GM06990 (cell line): ENCODE measurements around the gene ITIH4.

ENCODE experiments used
- DNase-seq: peaks from one replicate; pipeline ENCODE4 v3.0.0-alpha.2; 2011; ENCODE audit not compliant: insufficient read length; ENCODE audit errors: extremely low read depth
- H3K27me3 ChIP-seq: replicated peaks from 2 replicates; pipeline ENCODE4 v1.6.0; 2011; ENCODE audit warnings: low read length; ENCODE audit not compliant: control insufficient read depth, insufficient read depth
- H3K36me3 ChIP-seq: 2 replicates; pipeline ENCODE4 v1.5.1; 2011; ENCODE audit warnings: low read length; ENCODE audit not compliant: control insufficient read depth, insufficient read depth
- H3K4me3 ChIP-seq: replicated peaks from 2 replicates; pipeline ENCODE4 v1.5.1; 2011; ENCODE audit warnings: low read depth, mild to moderate bottlenecking, control low read depth, low read length
- TF ChIP-seq, protein P1 (sequence below): IDR thresholded peaks from 2 replicates; pipeline ENCODE4 v1.5.1; 2011; ENCODE audit warnings: low read length, control low read depth, mild to moderate bottlenecking, inconsistent platforms; ENCODE audit not compliant: insufficient read depth, poor library complexity, severe bottlenecking

Gene ITIH4

GRCh38 chr3:52830535-52831258 is at the start of gene ITIH4:
ITIH4 (minus strand) TSS chr3:52830672; CDS start chr3:52830642, 30 bp downstream.
- no peak for DNase-seq
- Histone ChIP-seq H3K4me3 (no peak within 1 kb of the TSS), H3K27me3 (no peaks in the 10 kb centered on the region), H3K36me3 (no peaks in the 10 kb centered on the region; the same call in 1 of the 2 replicates)
- TF ChIP-seq, protein P1, sequence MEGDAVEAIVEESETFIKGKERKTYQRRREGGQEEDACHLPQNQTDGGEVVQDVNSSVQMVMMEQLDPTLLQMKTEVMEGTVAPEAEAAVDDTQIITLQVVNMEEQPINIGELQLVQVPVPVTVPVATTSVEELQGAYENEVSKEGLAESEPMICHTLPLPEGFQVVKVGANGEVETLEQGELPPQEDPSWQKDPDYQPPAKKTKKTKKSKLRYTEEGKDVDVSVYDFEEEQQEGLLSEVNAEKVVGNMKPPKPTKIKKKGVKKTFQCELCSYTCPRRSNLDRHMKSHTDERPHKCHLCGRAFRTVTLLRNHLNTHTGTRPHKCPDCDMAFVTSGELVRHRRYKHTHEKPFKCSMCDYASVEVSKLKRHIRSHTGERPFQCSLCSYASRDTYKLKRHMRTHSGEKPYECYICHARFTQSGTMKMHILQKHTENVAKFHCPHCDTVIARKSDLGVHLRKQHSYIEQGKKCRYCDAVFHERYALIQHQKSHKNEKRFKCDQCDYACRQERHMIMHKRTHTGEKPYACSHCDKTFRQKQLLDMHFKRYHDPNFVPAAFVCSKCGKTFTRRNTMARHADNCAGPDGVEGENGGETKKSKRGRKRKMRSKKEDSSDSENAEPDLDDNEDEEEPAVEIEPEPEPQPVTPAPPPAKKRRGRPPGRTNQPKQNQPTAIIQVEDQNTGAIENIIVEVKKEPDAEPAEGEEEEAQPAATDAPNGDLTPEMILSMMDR, result no peak

GRCh38 chr3:52880047-52880446 is 49.6 kb upstream of the ITIH4 start:
- TF ChIP-seq, protein P1, result no peak
- no peak for DNase-seq
- H3K36me3 ChIP-seq, result peaks cover 2% of the 10 kb centered on the region; the same call in 1 of the 2 replicates
- no peaks in the 10 kb centered on the region for H3K27me3 ChIP-seq
- H3K4me3 ChIP-seq, result no peak overlapping the region

GRCh38 chr3:52879581-52879980 is 49.1 kb upstream of the ITIH4 start:
- TF ChIP-seq, protein P1, result no peak

GRCh38 chr3:52879090-52879489 is 48.6 kb upstream of the ITIH4 start:
- H3K4me3 ChIP-seq, result no peak overlapping the region

More at GRCh38 chr3:52879581-52879980, 49.1 kb upstream of the ITIH4 start:
- H3K4me3 ChIP-seq, result no peak overlapping the region
- H3K36me3 ChIP-seq, result peaks cover 2% of the 10 kb centered on the region; the same call in 1 of the 2 replicates
- H3K27me3 ChIP-seq, result no peaks in the 10 kb centered on the region
- DNase-seq, result no peak

DNA sequence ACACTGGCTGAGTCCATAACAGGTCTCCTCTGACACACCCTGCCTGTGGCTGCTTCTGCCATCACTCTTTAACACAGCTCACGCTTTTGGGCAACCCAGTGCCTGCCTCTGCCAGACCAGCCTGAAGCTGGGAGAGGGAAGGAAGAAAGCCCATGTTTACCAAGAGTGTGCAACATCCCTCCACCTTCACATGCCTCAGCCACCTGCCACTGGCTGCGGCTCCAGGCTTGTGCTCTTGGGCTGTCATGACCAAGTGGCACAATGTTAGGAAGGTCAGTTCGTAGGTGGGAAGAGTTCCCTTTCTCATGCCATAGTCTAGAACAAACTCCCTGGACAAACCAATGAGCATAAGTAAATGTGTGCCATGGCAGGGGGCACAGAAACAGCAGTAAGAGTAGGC is 46.6 kb upstream of the ITIH4 start:
- Histone ChIP-seq H3K27me3 (no peaks in the 10 kb centered on the region), H3K4me3 (no peak overlapping the region), H3K36me3 (peaks cover 2% of the 10 kb centered on the region; the same call in 1 of the 2 replicates)
- DNase-seq, result no peak
- TF ChIP-seq, protein P1, result no peak

More at GRCh38 chr3:52879090-52879489, 48.6 kb upstream of the ITIH4 start:
- DNase-seq, result no peak
- Histone ChIP-seq H3K36me3 (peaks cover 2% of the 10 kb centered on the region; the same call in 1 of the 2 replicates), H3K27me3 (no peaks in the 10 kb centered on the region)
- TF ChIP-seq, protein P1, result no peak
